Activated CD4-positive, alpha-beta T cell treated with anti-CD3 and anti-CD28 coated beads, Interleukin-2, amount 10 ng/mL, durations not matched to agents 7 days and 5 days (primary cell): ENCODE results near the gene PRDM15. TPM values are rescaled to one million over a fixed set of nuclear protein-coding genes. Genes with fewer than 3 reads are reported as not detected.

Source experiments
- CTCF ChIA-PET: fragments of 350-600 bp; sonication (Branson Sonifier 250); formaldehyde crosslinking; loops from one replicate; lab custom pipeline; 2021; ENCODE audit warnings: antibody characterized with exemption; lab: Charles Lee
- POLR2A ChIA-PET: fragments of 350-600 bp; sonication (Branson Sonifier 250); formaldehyde crosslinking; loops from one replicate; lab custom pipeline; 2021; ENCODE audit warnings: antibody characterized with exemption; lab: Charles Lee
- DNase-seq: peaks from one replicate; pipeline ENCODE4 v3.0.0-alpha.2; 2020
- H3K27ac Mint-ChIP-seq: one replicate; pipeline ENCODE4 v1.8.0; 2021; ENCODE audit warnings: mild to moderate bottlenecking, moderate library complexity, mixed read lengths
- H3K27me3 Mint-ChIP-seq: one replicate; pipeline ENCODE4 v1.8.0; 2021; ENCODE audit warnings: mixed read lengths
- H3K36me3 Mint-ChIP-seq: one replicate; pipeline ENCODE4 v1.8.0; 2021; ENCODE audit warnings: low read depth, mixed read lengths
- H3K4me1 Mint-ChIP-seq: one replicate; pipeline ENCODE4 v1.8.0; 2021; ENCODE audit warnings: mixed read lengths
- H3K4me3 Mint-ChIP-seq: one replicate; pipeline ENCODE4 v1.8.0; 2021; ENCODE audit warnings: mild to moderate bottlenecking, moderate library complexity, mixed read lengths
- H3K9me3 Mint-ChIP-seq: one replicate; pipeline ENCODE4 v1.8.0; 2021; ENCODE audit warnings: mixed read lengths
- total RNA-seq, 2 experiments: library from RNA; stranded (reverse); gene quantifications; one replicate each; pipeline ENCODE4 v1.2.3, GENCODE V29; 2021

Gene PRDM15
- total RNA-seq, 2 experiments from 2014 or later: 10.0 to 10.3 TPM

DNA sequence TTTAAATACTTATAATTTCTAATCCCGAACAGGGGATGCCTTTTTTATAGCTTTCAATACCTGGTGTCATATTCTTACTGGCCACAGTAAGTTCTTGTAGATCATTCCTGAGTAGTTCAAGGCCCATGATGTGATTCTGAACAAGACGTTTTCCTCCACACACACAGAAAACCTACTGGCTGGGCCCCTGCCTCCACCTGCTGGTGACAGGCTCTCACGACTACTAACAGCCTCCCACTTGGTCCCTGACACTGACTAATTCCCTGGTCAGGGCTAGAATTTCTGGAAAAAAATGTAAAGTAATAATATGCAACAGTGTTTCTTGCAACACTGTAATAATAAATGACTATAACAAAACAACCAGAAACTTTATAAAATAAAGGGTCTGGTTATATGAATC is 61.9 kb downstream of the PRDM15 start:
- Mint-ChIP-seq H3K4me3 (no peak overlapping the region), H3K9me3 (no peaks in the 10 kb centered on the region), H3K4me1 (peaks cover 3% of the 10 kb centered on the region), H3K27me3 (no peaks in the 10 kb centered on the region), H3K27ac (no peak overlapping the region), H3K36me3 (no peaks in the 10 kb centered on the region)
- DNase-seq: peak; percentile 35
- CTCF ChIA-PET: interaction anchor here (0.6 to 2.6 kb wide), 9 partner anchors 7 to 534 kb away, joined by 3 to 15 read pairs (median 3); no protein-coding TSS in a partner anchor
- POLR2A ChIA-PET: no interaction called here

DNA sequence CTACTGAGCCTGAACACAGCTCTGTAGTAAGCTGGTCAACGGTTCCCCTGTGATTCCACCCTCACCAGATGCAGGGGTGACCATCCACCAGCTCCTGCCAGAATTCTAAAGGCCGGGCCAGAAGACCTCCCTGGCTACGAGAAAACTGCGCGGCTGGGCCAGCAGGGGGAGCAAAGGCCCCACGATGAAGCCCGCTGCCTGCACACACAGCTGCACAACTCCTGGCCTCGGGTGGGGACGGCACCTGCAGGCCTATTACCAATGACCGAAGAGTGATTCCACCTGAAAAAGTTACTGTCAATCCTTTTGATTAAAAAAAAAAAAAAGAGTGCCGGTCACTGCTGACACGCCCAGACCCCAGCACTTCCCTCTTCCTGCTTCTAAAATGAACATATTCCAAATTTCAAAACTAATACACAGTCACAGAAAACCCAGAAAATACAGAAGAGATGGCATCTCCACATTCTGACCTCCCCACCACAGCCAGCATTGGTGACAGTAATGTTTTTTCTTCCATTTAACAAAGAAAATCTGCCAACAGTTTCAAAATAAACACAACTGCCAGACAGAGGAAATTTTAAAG is 62.5 kb downstream of the PRDM15 start:
- POLR2A ChIA-PET: no interaction called here
- peak; percentile 65 for DNase-seq
- CTCF ChIA-PET: interaction anchor here (0.6 to 2.6 kb wide), 11 partner anchors 8 to 533 kb away, joined by 3 to 15 read pairs (median 3); no protein-coding TSS in a partner anchor
- Mint-ChIP-seq H3K4me3 (no peak overlapping the region), H3K36me3 (no peaks in the 10 kb centered on the region), H3K9me3 (no peaks in the 10 kb centered on the region), H3K27me3 (no peaks in the 10 kb centered on the region), H3K4me1 (peaks cover 3% of the 10 kb centered on the region), H3K27ac (no peak overlapping the region)

DNA sequence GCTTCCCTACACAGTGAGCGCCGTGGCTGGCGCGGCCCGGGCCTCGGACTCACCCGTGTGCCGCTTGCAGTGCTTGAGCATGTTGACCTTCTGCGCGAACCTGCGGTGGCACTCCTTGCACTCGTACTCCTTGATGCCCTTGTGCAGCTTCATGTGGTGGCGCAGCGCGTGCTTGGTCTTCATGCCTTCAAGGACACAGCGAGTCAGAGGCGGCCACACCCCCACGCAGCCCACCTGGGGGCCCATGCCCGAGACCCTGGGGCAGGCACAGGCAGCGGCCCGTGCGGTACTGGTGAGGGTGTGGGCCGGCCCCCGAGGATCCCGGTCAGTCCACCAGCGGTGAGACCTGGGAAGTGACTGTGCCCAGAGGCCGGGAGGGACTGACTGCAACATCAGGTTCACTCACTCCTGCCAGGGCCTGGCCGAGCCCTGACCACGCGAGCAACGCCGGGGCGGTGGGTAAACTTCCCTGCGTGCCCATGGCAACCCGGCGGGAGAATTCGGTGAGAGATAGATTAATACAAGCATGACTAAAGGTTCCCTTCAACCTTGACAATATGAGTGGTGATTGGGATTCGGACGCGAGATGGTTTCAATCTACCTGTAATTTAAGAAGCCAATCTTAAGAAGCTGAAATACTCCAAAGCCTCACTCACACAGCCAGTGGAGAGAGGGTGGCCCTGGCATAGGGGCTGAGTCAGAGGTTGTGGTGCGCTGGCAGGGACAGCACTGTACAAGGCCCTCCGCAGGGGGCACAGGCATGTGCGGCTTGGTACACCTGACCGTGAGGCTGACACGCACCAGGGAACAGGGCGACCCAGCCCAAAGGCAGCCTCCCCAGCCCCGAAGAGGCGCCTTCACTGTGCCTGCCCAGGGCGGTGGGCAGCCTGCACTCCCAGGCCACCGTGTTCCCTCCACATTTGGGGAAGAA is 63.2 kb downstream of the PRDM15 start:
- H3K27ac Mint-ChIP-seq: no peak overlapping the region
- DNase-seq: no peak
- peaks cover 2% of the 10 kb centered on the region for H3K36me3 Mint-ChIP-seq
- CTCF ChIA-PET: interaction anchor here (0.7 to 2.6 kb wide), 8 partner anchors 9 to 309 kb away, joined by 3 to 15 read pairs (median 4); no protein-coding TSS in a partner anchor
- POLR2A ChIA-PET: no interaction called here
- peaks cover 3% of the 10 kb centered on the region for H3K4me1 Mint-ChIP-seq
- no peaks in the 10 kb centered on the region for H3K9me3 Mint-ChIP-seq
- H3K4me3 Mint-ChIP-seq: no peak overlapping the region
- no peaks in the 10 kb centered on the region for H3K27me3 Mint-ChIP-seq

DNA sequence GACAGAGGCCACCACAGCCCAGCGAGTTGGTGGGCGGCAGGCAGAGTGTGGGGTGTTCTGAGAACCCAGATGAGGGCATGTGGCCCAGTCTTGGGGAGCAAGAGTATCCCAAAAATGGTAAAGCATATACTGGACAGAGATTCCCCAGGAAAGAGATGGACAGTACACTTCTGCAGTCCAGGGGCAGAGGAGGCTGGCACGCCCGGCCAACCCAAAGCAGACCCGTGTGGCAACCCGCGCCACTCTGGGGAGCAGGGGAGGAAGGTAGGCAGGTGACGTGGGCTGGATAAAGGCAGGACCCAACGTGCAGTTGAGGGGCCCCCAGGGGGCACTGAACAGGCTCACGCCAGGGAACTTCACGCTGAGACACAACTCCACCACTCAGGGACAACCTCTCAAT is 65.9 kb downstream of the PRDM15 start:
- peaks cover 8% of the 10 kb centered on the region for H3K36me3 Mint-ChIP-seq
- H3K4me3 Mint-ChIP-seq: no peak overlapping the region
- no peaks in the 10 kb centered on the region for H3K27me3 Mint-ChIP-seq
- DNase-seq: no peak
- H3K4me1 Mint-ChIP-seq: peaks cover 3% of the 10 kb centered on the region
- H3K9me3 Mint-ChIP-seq: no peaks in the 10 kb centered on the region
- CTCF ChIA-PET: no interaction called here
- POLR2A ChIA-PET: no interaction called here
- no peak overlapping the region for H3K27ac Mint-ChIP-seq

- Mint-ChIP-seq H3K4me3 (no peak overlapping the region), H3K9me3 (no peaks in the 10 kb centered on the region), H3K36me3 (peaks cover 9% of the 10 kb centered on the region), H3K4me1 (peaks cover 3% of the 10 kb centered on the region), H3K27ac (no peak overlapping the region), H3K27me3 (no peaks in the 10 kb centered on the region)
- POLR2A ChIA-PET: no interaction called here
- CTCF ChIA-PET: no interaction called here
- DNase-seq: no peak
Measured at GRCh38 chr21:41812679-41813078, 66.5 kb downstream of the PRDM15 start.

- no peak overlapping the region for H3K27ac Mint-ChIP-seq
- H3K4me1 Mint-ChIP-seq: no peaks in the 10 kb centered on the region
- H3K36me3 Mint-ChIP-seq: peaks cover 18% of the 10 kb centered on the region
- no peak for DNase-seq
- no peaks in the 10 kb centered on the region for H3K27me3 Mint-ChIP-seq
- ChIA-PET CTCF (no interaction called here), POLR2A (no interaction called here)
- H3K4me3 Mint-ChIP-seq: no peak overlapping the region
- H3K9me3 Mint-ChIP-seq: peaks cover 5% of the 10 kb centered on the region
Measured at GRCh38 chr21:41810597-41810932, 68.6 kb downstream of the PRDM15 start.

GRCh38 chr21:41809891-41810596 is 69.1 kb downstream of the PRDM15 start:
- Mint-ChIP-seq H3K4me1 (no peaks in the 10 kb centered on the region), H3K4me3 (no peak overlapping the region), H3K27me3 (no peaks in the 10 kb centered on the region), H3K27ac (no peak overlapping the region), H3K9me3 (peaks cover 5% of the 10 kb centered on the region), H3K36me3 (peaks cover 18% of the 10 kb centered on the region)
- ChIA-PET POLR2A (no interaction called here), CTCF (no interaction called here)
- no peak for DNase-seq

GRCh38 chr21:41808846-41809245 is 70.3 kb downstream of the PRDM15 start:
- ChIA-PET POLR2A (no interaction called here), CTCF (no interaction called here)
- Mint-ChIP-seq H3K27ac (no peak overlapping the region), H3K4me3 (no peak overlapping the region), H3K9me3 (peaks cover 5% of the 10 kb centered on the region), H3K4me1 (no peaks in the 10 kb centered on the region), H3K27me3 (no peaks in the 10 kb centered on the region), H3K36me3 (peaks cover 18% of the 10 kb centered on the region)
- DNase-seq: no peak

- Mint-ChIP-seq H3K4me3 (no peak overlapping the region), H3K36me3 (peaks cover 18% of the 10 kb centered on the region), H3K27ac (no peak overlapping the region), H3K9me3 (peaks cover 5% of the 10 kb centered on the region), H3K4me1 (no peaks in the 10 kb centered on the region), H3K27me3 (no peaks in the 10 kb centered on the region)
- DNase-seq: no peak
- CTCF ChIA-PET: no interaction called here
- POLR2A ChIA-PET: no interaction called here
Measured at GRCh38 chr21:41808094-41808493, 71.0 kb downstream of the PRDM15 start.

GRCh38 chr21:41806773-41807172 is 72.4 kb downstream of the PRDM15 start:
- Mint-ChIP-seq H3K36me3 (peaks cover 21% of the 10 kb centered on the region), H3K27me3 (no peaks in the 10 kb centered on the region), H3K4me1 (no peaks in the 10 kb centered on the region), H3K9me3 (peaks cover 5% of the 10 kb centered on the region), H3K27ac (peak overlapping the region; percentile 50), H3K4me3 (no peak overlapping the region)
- no peak for DNase-seq
- CTCF ChIA-PET: no interaction called here
- POLR2A ChIA-PET: no interaction called here

GRCh38 chr21:41805643-41806042 is 73.5 kb downstream of the PRDM15 start:
- CTCF ChIA-PET: no interaction called here
- Mint-ChIP-seq H3K27me3 (no peaks in the 10 kb centered on the region), H3K4me1 (no peaks in the 10 kb centered on the region), H3K9me3 (peaks cover 5% of the 10 kb centered on the region), H3K4me3 (no peak overlapping the region), H3K27ac (no peak overlapping the region), H3K36me3 (peaks cover 18% of the 10 kb centered on the region)
- POLR2A ChIA-PET: no interaction called here
- DNase-seq: no peak

DNA sequence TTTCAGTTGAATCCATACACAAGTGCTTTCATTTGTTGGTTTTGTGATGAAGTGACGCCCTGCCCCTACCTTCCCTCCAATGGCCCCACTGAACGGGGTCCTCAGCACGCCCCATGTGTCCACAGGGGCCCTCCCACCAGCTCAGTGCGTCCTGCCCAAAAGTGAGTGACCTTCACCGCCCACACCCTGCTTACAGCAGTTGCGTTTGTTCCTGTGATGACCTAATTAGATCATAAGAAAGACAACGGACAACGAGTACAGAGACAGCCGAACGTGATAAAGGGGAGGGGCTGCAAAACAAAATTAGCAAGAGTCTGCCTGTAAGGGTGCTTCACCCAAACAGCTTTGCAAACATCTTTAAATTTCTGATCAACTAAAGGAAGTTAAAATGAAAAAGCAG is 74.1 kb downstream of the PRDM15 start:
- Mint-ChIP-seq H3K36me3 (peaks cover 20% of the 10 kb centered on the region), H3K27ac (no peak overlapping the region), H3K4me3 (no peak overlapping the region), H3K27me3 (no peaks in the 10 kb centered on the region), H3K9me3 (peaks cover 5% of the 10 kb centered on the region), H3K4me1 (no peaks in the 10 kb centered on the region)
- CTCF ChIA-PET: no interaction called here
- POLR2A ChIA-PET: no interaction called here
- no peak for DNase-seq

- no peak for DNase-seq
- H3K9me3 Mint-ChIP-seq: peaks cover 5% of the 10 kb centered on the region
- H3K4me3 Mint-ChIP-seq: no peak overlapping the region
- no peaks in the 10 kb centered on the region for H3K27me3 Mint-ChIP-seq
- ChIA-PET CTCF (no interaction called here), POLR2A (no interaction called here)
- peaks cover 18% of the 10 kb centered on the region for H3K36me3 Mint-ChIP-seq
- no peaks in the 10 kb centered on the region for H3K4me1 Mint-ChIP-seq
- no peak overlapping the region for H3K27ac Mint-ChIP-seq
Measured at GRCh38 chr21:41804381-41804780, 74.8 kb downstream of the PRDM15 start.
